ENCODE data around the gene PNLIPRP3.

The PNLIPRP3 gene

DNA sequence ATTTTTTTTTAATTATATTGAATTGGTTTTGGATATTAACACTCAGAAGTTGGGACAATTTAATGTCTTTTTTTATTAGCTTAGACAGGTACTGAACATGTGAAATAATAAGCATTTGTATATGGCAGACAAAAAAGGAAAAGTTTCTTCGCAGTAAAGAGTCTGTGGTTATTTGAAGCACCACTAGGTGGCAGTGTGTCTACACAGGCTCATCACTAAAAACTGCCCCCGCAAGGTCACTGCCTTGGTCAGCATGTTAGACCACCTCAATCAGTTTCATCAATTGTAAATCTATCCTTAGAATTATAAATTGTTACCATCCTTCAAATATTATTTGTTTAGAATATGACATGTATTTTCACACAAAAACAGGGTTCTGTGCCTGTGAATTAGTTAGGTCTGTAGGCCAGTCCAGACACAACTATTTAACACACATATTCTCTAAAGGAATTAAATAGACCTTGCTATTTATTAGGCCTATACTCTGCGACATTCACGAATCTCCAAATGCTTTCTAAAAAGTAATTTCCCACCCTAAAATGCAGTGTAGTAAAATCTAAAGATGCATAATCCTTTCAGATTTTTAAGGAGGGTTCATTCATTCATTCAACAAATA lies 17.0 kb downstream of the PNLIPRP3 start:
- peak; percentile 5 for DNase-seq (ENCODE audit: insufficient read length, low spot score)
- FAIRE-seq, result no peak

DNA sequence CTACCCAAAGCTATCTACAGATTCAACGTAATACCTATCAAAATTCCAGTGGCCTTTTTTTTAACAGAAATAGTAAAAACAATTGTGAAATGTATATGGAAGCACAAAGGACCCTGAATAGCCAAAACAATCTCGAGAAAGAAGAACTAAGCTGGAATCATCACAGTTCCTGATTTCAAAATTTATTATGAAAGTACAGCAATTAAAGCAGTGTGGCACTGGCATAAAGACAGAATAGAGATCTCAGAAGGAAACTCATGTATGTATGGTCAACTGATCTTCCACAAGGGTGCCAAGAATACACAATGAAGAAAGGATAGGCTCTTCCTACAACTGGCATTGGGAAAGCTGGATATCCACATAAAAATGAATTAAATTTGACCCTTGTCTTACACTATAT lies 23.2 kb downstream of the PNLIPRP3 start:
- DNase-seq (ENCODE audit: insufficient read length, low spot score) (no peak), FAIRE-seq (no peak)

DNA sequence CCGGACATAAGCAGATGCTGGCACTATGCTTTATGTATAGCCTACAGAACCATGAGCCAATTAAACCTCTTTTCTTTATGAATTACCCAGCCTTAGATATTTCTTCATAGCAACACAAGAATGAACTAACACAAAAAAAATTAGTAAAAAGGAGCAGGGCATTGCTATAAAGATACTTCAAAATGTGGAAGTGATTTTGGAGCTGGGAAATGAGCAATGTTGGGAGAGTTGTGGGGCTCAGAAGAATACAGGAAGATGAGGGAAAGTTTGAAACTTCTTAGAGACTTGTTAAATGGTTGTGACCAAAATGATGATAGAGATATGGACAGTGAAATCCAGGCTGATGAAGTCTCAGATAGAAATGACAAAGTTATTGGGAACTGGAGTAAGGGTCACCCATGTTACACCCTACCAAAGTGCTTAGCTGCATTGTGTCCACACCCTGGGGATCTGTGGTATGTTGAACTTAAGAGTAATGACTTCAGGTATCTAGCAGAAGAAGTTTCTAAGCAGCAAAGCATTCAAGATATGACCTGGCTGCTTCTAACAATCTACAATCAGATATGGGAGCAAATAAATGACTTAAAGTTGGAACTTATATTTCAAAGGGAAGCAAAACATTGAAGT lies 24.2 kb downstream of the PNLIPRP3 start:
- FAIRE-seq (no peak), DNase-seq (ENCODE audit: insufficient read length, low spot score) (no peak)

DNA sequence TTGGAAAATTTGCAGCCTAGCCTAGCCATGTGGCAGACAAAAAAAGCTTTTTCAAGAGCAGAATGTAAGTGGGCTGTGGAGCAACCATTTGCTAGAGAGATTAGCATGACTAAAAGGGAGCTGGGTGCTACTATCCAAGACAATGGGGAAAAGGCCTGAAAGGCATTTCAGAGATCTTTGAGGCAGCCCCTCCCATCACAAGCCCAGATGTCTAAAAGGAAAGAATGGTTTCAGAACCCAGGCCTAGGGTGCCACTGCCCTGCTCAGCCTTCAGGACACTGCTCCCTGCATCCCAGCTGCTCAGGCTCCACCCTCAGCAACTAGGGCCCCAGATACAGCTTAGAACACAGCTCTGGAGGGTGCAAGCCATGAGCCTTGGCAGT lies 24.7 kb downstream of the PNLIPRP3 start:
- no peak for FAIRE-seq
- no peak for DNase-seq (ENCODE audit: insufficient read length, low spot score)

DNA sequence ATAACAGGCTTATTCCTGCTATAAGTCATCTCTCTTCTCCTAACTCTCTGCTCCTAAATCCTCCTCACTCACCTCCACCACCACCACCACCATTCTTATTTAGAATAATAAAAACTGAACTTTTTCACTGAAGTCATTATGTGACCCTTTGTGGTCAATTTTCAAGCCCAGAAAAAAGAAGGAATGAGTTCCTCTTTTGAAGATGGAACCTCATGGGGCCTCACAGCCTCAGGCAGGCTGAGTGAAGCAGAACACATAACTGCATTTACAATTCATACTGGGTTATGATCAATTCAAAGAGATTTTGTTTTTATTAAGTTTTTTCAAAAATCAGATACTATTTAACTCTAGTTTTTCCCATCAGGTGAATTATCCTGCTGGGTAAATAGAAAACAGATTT lies 29.8 kb downstream of the PNLIPRP3 start:
- no peak for DNase-seq (ENCODE audit: insufficient read length, low spot score)

DNA sequence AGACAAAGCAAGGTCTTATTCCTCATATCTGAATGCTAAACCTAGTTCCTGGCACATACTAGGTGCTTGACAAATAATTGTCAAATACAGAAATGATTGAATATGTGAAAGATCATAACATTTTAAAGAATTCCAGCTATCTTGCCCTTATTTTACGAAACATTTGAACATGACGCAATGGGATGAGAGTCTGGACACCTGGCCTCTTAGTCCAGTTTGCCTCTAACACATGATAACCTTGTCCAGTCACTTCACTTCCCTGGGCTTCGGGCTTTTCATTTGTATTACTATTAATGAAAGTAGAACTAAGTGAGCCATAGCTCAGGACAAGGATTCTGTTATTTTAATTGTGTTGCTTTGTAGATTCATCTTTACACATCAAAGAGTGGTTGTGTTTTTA lies 32.6 kb downstream of the PNLIPRP3 start:
- FAIRE-seq (no peak), DNase-seq (ENCODE audit: insufficient read length, low spot score) (no peak)

More for the DNA sequence above, 29.8 kb downstream of the PNLIPRP3 start:
- FAIRE-seq, result no peak

DNA sequence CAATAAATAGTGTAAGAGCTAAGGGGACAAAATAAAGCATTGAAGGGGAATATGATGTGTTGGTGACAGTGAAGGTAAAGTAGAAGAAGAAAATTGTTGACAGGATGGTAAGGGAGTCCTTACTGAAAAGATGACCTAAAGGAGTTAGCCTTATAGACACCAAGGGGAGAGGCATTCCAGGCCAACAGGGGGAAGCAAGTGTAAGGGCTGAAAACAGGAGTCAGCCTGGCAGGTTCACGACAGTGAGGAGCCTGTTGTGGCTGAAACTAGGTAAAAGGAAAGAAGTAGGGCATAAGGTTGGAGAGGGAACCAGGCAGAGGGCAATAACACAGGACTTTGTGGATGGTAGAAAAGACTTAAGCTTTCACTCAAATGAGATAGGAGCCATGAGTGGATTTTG lies 34.0 kb downstream of the PNLIPRP3 start:
- no peak for DNase-seq (ENCODE audit: insufficient read length, low spot score)
- no peak for FAIRE-seq

DNA sequence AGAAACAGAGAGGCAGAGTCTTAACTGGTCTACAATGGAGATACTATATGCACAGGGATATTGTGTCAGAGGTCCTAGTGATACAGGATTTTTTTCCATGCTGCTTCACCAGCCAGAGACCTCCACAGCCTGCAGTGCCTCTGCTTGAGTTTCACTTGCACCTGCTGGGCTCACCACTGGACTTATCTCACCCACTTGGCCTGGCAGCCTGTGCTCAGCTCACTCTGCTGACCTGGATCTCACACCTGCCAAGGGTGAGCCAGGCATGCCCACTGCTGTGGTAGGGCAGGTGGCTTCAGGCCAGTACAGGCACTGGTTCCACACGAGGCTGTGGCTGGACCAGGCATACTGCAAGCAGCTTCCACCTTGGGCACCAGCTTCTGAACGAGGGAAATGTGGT lies 36.6 kb downstream of the PNLIPRP3 start:
- no peak for FAIRE-seq
- DNase-seq (ENCODE audit: insufficient read length, low spot score), result no peak

DNA sequence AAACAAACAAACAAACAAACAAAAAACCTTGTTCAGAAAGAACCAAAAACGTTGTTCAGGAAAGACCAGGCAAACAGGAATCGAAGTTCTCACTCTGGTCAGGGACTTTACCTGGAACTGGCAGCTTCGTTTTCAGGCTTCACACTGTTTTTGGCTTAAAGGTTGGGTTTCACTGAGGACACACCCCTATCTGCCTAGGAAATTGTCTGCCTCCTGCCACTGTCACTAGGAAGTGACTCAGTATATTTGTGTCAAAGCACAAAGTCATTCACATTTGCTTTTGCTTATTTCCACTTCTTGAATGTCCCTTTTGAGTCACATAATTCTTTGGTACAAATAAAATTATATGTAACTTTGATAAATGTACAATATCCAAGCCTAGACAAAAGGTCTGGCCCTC lies 37.9 kb downstream of the PNLIPRP3 start:
- FAIRE-seq, result no peak
- no peak for DNase-seq (ENCODE audit: insufficient read length, low spot score)

DNA sequence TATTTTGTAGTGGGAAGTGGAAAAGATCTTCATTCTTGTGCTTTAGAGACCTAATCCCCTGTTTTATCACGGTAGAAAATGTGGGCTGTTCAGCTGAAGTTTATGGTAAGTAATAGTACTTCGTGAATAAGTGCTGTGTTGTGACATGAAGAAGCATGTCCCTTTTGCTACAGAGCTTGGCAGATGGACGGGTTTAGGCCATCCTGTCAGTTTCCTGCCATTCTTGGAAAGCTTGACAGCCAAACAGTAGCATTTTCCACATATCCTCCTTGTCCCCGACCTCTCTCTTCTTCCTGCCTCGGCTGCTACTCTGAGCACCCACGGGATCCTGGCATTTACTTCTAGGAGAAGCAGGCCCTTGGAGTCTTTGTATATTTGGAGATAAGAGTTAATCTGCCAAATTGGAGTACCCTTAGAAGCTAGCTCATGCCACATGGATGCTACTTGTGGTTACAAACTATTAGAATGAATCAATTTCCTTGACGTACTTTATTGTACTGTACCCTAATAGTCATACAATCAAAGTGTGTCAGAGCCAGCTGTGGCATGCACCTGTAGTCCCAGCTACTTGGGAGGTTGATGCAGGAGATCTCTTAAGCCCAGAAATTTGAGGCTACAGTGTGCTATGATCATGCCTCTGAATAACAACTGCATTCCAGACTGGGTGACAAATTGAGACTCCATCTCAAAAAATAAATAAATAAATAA lies 39.2 kb downstream of the PNLIPRP3 start:
- FAIRE-seq, result no peak
- DNase-seq (ENCODE audit: insufficient read length, low spot score), result no peak

DNA sequence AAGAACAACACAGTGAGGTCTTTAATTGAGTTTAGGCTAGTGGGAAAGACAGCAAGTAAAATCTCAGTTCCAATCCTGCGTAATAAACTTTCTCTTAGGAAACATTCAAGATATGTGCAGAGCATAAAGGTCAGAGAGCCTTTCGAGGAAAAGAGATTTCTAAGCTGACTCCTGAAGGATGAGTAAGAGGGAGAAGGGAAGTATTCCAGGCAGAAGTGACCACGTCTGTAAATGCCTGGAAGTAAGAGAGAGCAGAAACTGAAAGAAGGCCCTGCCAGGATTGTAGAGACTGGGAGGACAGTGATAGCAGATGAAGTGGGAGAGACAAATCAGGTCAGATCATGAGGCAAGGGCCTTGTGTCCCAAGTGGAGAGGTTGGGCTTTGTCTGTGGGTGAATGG lies 41.8 kb downstream of the PNLIPRP3 start:
- FAIRE-seq (no peak), DNase-seq (ENCODE audit: insufficient read length, low spot score) (no peak)

DNA sequence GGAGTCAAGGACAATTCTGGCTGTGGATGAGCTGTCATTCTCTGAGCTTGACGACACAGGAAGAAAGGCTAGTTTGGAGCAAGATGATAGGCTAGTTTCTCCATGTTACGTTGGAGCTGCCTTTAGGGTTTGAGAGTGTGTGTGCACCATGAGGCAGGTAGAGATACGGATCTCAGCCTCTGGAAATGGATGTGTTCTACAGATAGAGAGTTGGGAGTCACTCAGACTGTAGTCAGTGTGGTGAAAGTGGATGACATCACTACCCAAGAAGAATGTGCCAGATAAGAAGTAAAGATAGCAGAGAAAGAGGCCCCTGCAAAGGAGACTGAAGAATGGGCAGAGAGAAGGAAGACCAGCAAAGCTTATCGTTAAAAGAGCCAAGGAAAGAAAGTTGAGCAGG lies 42.4 kb downstream of the PNLIPRP3 start:
- FAIRE-seq, result no peak
- DNase-seq (ENCODE audit: insufficient read length, low spot score), result no peak

DNA sequence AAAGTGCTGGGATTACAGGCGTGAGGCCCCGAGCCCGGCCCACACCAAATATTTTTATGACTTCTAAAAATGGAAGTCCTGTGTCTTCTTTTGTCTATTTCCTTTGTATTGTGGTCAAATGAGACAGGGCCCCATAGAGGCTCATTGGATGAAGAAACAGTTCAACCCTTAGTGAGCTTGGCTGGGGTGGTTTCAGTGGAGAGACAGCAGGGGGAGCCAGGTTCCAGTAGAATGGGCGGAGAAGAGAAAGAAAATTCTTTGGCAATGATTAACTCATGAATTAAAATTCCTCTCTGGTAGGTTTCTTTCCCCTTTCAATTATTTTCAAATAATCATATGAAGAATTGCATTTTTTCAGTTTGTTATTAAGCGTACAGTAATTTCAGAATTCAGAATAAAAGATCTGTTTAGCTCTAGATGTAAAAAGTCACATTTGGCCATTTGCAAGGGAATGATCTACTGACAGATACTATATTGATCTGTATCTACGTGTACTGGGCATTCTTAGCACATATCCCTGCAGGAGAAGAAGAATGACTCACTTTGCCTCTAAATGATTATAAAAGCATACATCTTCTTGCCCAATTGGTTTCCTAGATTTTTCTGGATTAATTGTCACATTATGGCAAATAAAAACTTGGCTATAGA lies 43.2 kb downstream of the PNLIPRP3 start:
- DNase-seq (ENCODE audit: insufficient read length, low spot score), result peak; percentile 15
- no peak for FAIRE-seq

DNA sequence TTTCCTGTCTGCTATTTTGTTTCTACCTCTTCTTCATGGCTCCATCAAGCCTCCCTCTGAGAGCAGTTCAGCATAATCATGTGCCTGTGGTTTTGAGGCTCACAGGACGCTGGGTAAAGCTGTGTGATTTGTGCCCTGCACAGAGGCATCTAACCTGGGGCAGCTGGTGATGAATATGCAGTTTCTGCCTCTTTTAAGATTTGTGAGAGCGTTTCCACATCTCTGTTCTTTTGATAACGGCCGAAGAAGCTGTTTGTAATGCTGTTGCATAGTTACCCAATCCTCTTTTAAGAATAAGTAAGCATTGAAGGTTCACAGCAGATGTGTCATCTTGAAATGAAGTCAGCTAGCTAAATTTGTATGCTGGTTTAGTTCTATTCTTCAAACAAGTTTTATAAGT lies 45.2 kb downstream of the PNLIPRP3 start:
- FAIRE-seq (no peak), DNase-seq (ENCODE audit: insufficient read length, low spot score) (no peak)

DNA sequence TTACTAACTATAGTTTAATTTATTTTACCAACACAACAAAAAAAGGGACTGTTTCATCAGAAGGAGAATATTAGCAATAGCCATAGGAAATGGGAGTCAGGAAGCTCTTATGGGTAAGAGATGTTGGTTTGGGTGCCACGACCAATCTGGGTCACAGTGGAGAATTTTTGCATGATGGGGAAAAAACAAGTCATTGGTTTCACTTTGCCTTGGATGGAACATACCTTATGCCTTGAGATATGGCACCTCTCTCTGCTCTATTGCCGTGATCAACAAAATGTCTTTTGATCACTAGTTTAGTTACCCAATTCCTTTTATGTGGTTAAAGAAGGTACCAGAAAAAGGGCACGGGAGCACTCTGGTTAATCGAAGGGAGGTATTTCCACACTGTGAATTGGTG lies 48.2 kb downstream of the PNLIPRP3 start:
- DNase-seq (ENCODE audit: insufficient read length, low spot score) (no peak), FAIRE-seq (no peak)

DNA sequence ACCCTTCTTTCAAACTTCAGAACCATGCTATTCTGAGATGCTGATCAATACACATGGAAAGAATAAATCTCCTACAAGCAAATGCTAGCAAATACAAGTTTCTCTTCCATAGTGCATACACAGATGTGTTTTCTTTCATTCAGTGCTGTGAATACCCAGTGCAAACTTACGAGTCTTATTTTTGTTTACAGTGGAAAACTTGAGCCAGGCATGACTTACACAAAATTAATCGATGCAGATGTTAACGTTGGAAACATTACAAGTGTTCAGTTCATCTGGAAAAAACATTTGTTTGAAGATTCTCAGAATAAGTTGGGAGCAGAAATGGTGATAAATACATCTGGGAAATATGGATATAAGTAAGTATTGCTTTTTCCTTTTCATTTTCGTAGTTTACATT lies 48.8 kb downstream of the PNLIPRP3 start:
- no peak for DNase-seq (ENCODE audit: insufficient read length, low spot score)
- FAIRE-seq, result no peak

DNA sequence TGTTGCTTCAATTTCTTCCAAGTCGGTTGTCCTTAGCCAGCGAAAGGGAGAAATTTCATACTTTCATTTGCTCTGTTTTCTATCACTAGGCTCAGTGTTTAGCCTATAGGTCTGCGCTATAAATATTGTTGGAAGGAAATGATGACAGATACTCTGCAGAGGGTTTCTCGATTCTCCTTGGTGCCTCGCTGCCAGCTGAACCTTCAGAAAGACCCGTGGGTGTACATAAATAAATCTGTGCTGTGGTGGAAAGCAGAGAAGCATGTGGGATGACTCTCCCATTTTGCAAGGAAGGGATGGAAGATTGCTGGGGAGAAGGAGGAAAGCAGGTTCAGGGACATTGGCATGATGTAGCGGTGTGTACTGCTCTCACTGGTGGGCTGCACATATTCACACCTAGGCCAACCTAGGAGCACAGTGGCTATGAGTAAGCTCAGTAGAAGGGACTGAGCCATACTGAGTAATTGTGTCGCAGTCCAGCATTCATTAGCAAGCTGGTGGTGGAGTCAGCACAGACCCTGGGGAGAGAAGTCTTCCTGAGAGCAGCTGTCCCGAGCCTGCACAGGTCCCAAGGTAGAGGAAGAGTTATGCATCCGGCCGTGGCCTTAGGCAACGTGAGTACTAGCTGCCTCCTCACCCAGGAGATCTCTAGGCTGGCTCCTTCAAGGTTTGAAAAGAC lies 50.5 kb downstream of the PNLIPRP3 start:
- no peak for DNase-seq (ENCODE audit: insufficient read length, low spot score)
- no peak for FAIRE-seq

DNA sequence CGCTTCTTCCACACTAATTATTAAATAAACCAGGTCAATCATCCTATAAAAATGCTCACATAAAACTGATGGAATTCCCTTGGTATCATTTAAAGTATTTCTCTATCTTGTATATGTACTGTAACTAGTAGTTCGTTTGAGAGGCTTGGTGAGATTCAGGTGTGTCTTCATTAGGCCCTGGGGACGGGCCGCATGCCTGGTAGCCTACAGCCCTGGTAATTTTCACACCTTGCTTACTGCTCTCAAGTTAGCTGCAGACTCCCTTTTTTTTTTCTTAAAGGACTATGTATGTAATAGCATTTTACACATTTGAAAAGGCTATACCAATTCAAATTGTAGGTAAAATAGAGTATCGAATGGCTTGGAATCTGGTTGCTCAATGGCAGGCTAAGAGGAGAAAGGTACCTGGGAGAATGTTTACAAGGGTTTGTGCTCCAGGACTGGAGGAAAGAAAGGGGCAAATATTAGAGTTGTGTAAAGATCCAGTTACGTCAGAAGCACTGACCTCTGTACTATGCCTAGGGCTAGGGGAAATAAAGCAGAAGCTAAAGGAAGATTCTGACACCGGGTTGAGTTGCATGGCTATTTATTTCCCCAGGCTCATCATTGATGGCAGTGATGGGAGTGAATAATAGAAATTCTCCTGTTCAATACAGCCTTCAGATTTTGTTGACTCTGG lies 59.3 kb downstream of the PNLIPRP3 start:
- DNase-seq (ENCODE audit: insufficient read length, low spot score), result no peak
- no peak for FAIRE-seq

DNA sequence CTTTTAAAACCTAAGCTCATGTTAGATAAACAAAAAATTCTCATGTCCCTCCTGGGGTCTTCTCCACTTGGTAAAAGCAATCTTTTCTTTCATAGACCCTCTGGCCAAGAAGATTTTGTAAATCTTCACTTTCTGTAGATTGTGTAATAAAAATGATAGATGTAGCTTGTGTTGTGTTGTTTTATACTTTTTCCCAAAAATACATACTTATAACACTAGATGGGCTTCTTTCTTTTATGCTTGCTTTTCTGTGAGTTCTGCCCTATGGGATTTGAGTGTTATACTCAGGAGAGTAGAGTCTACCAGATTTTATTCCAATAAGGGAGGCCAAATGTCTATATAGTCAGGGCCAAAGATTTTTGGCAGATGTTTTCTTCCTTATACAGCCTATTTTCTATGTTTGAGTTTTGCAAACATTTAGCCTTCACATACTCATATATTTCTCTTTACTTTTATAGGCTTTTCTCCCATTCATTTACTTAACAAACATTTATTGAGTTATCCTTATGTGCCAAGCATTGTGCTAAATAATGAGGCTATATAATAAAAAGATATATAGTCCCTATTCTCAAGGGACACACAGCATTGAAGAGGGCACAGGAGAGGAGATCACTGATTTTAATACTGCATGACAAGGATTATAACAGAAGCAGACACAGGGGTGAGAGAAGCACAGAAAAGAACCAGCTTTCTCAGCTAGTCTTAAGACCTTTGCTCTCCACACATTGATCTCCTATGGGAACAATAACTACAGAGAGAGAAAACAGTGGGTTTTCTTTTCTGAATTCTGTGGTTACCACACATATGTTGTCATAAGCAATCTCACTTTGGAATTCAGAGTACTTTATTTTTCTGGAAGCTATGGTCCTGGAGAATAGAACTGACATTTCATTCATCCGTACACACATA lies 60.1 kb downstream of the PNLIPRP3 start:
- no peak for FAIRE-seq
- no peak for DNase-seq (ENCODE audit: insufficient read length, low spot score)

DNA sequence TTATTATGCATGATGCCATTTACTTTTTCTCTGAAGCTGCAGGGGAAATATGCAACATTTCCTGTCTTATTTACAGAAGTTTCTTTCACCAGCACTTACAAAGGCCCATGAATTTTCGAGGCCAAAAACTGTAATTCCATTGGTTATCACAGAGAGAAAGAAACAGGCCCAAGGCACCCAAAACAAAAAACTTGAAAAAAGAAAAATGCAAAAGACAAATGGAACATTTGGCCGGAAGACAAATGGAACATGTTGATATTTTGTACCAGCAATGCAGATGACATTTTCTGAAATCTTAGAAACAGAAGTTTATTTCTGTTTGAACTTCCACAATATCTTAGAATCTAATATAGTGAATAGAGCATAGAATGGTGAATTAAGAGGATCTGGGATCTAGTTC lies 61.8 kb downstream of the PNLIPRP3 start:
- FAIRE-seq, result no peak
- DNase-seq (ENCODE audit: insufficient read length, low spot score), result no peak

Data from HTR-8/SVneo (cell line).